Thoracic aorta (tissue), 2 donors: ENCODE results near the gene RTL10. TPM values are rescaled to one million over a fixed set of nuclear protein-coding genes. Genes with fewer than 3 reads are reported as not detected.

Experiments used
- ATAC-seq: fragments of 150-250 bp; one replicate; pipeline ENCODE4 v1.8.0; 2017; ENCODE audit warnings: low read depth; ENCODE audit not compliant: insufficient number of reproducible peaks, low FRiP score
- DNase-seq: peaks from one replicate; pipeline ENCODE4 v3.0.0-alpha.2; 2020; ENCODE audit warnings: low spot score
- H3K27ac ChIP-seq, 2 donors: fragments of 200-600 bp; sonication (generic); 1 replicate in 1 of 2; 2 replicates in 1 of 2; pipeline ENCODE4 v1.5.1; 2016; ENCODE audit warnings: mild to moderate bottlenecking in 2 of 2, moderate library complexity in 2 of 2
- H3K27me3 ChIP-seq: fragments of 200-600 bp; sonication (generic); replicated peaks from 2 replicates; pipeline ENCODE4 v1.6.0; 2016; ENCODE audit warnings: mild to moderate bottlenecking; ENCODE audit not compliant: insufficient read depth
- H3K36me3 ChIP-seq: fragments of 200-600 bp; sonication (generic); one replicate; pipeline ENCODE4 v1.5.1; 2016
- H3K4me1 ChIP-seq, 2 donors: fragments of 200-600 bp; sonication (generic); 1 replicate in 1 of 2; 2 replicates in 1 of 2; pipeline versions ENCODE4 v1.5.1 to v1.6.0; 2016; ENCODE audit warnings: low read depth in 2 of 2, mild to moderate bottlenecking in 1 of 2; ENCODE audit not compliant: control insufficient read depth in 1 of 2
- H3K4me3 ChIP-seq: fragments of 200-600 bp; sonication (generic); 2 replicates; pipeline ENCODE4 v1.5.1; 2016; ENCODE audit warnings: mild to moderate bottlenecking
- H3K9me3 ChIP-seq: fragments of 200-600 bp; sonication (generic); 2 replicates; pipeline ENCODE4 v1.5.1; 2016
- total RNA-seq, 2 donors: library from RNA; depleted of rRNA; stranded (reverse); fragments of >200 nt; gene quantifications; one replicate each; pipeline versions ENCODE4 v1.1.0 to v1.2.3, GENCODE V29; 2016
- TF ChIP-seq, protein P1 (sequence below): fragments of 200-600 bp; sonication (generic); IDR thresholded peaks from one replicate; pipeline ENCODE4 v1.5.1; 2019; ENCODE audit warnings: antibody characterized with exemption

Gene RTL10
- total RNA-seq, 2 donors from 2014 or later, result 11.8 to 17.2 TPM

DNA sequence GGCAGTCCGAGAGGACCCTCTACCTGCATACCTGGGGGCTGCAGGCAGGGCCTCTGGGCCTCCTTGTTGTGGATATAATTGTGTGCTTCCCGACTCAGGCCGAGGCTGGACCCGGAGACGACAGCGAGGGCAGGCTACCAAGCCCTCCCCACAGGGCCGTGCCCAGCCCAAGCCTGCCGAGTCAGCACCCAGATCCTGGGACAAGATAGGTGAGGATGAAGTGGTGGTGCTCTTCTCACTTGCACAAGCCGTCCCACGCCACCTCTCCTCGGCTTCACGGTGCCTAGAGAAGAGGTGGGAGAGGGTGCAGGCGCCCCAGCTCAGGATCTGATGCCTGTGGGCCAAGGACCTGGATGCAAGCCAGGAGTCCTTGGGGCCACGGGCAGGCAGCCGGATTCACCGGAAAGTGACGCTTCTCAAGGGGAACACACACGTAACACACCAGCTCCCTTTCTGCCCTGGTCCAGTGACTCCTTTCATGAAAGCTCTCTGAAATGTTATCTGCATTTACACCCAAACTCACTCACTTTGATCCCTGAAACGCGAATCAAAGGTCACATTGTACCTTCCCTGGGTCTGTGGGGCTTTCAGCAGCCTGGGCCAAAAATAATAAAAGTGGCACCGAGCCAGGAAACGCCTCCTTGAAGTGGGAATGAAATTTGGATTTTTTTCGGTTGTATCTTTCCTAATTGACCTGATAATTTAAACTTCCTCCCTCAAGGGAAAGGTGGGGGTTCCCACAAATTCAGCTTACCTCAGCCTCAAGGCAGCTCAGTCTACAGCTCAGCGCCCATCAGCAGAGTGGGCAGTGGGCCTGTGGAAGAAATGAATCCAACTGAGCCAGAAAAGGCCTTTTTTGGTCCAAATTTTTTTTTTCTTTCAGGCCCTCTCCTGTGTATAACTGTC is 1.1 kb upstream of the RTL10 start:
- H3K27me3 ChIP-seq, result no peaks in the 10 kb centered on the region
- TF ChIP-seq, protein P1, sequence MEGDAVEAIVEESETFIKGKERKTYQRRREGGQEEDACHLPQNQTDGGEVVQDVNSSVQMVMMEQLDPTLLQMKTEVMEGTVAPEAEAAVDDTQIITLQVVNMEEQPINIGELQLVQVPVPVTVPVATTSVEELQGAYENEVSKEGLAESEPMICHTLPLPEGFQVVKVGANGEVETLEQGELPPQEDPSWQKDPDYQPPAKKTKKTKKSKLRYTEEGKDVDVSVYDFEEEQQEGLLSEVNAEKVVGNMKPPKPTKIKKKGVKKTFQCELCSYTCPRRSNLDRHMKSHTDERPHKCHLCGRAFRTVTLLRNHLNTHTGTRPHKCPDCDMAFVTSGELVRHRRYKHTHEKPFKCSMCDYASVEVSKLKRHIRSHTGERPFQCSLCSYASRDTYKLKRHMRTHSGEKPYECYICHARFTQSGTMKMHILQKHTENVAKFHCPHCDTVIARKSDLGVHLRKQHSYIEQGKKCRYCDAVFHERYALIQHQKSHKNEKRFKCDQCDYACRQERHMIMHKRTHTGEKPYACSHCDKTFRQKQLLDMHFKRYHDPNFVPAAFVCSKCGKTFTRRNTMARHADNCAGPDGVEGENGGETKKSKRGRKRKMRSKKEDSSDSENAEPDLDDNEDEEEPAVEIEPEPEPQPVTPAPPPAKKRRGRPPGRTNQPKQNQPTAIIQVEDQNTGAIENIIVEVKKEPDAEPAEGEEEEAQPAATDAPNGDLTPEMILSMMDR, result no peak
- peak; percentile 17 for ATAC-seq
- peaks cover 15 to 28% of the 10 kb centered on the region in 2 donors for H3K4me1 ChIP-seq
- H3K9me3 ChIP-seq, result no peaks in the 10 kb centered on the region
- H3K27ac ChIP-seq, result peak overlapping the region; percentile 89 to 90
- peaks cover 13% of the 10 kb centered on the region for H3K36me3 ChIP-seq
- peak overlapping the region; percentile 84 for H3K4me3 ChIP-seq
- DNase-seq, result no peak

DNA sequence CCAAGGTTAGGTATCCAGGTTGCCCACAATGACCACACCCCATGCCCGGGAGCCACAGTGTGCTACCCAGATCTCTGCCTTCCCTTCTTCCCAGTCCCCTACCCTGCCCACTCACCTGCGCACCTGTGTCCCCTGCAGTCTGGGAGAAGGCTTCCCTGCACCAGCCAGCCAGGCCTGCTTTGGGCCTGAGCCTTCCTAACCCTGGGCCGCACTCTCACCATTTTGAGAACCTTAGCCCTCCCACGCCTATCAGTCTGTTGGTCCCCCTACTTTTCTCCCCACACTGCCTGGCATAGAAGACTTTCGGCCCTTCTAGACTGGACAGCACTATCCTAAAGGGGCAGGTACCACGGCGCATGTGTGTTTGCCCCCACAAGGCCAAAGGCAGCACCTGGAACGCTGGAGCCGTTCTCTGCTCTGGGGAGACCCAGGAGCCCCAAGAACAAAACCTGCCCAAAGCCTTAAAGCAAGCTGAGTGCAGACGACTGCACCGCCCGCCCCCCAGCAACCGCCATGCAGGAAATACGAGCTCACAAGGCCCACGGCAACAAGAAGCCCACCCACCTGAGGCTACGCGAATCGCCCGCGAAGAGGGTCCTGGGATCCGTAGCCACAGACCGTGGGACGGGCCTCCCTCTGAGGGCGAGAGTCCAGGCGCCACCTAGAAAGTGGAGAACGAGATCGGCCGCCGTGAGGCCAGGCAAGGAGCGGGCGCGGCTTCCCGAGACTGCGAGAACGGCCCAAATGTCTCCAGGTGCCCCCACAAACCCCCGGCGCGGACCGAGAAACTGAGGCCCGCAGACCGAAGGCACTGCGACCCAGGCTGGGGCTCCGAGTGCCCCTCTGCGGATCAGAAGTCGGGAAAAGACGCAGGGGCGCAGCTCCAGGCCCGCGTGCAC is 546 bp downstream of the RTL10 start:
- H3K27ac ChIP-seq, result peak overlapping the region; percentile 53 to 89
- TF ChIP-seq, protein P1, result no peak
- H3K36me3 ChIP-seq, result peaks cover 18% of the 10 kb centered on the region
- H3K27me3 ChIP-seq, result no peaks in the 10 kb centered on the region
- no peak for DNase-seq
- no peaks in the 10 kb centered on the region for H3K9me3 ChIP-seq
- peak overlapping the region; percentile 84 for H3K4me3 ChIP-seq
- H3K4me1 ChIP-seq, result peaks cover 15 to 28% of the 10 kb centered on the region in 2 donors
- no peak for ATAC-seq

DNA sequence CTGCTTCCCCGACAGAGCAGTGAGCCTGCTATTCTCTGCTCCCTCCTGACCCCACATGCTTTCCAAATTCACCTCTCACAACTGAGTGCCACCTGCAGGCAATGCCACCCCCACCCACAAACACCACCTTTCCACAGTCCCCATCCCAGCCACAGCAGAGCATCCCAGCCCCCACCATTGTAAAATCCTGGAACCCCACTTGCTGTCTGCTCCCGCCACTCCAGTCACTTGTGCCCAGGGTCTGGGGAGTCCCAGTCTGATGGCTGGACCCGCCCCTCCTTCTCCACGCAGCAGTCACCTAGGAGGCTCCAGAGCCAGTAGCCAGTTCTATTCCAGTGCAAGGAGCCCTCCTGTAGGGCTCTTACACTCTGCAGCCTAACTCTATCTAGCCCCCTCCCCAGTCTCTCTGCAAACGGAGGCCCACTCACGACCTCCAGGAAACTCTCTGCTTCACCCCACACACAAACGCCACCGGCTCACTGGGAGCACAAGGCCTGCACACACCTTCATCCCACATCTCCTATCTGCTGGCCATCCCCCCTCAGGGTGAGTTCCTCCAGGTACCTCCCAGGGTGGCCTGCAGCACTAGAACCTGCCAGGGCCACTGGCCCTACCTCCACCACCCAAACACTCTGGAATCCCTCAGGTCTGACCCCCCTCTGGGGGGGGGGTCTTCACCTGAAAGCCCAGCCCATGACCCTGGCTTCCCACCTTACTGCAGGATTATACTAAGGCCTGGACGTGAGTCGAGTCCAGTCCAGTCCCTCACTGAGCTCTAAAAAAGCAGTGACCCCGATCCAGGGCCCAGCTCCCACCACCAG is 1.4 kb downstream of the RTL10 start:
- Histone ChIP-seq H3K4me1 (peaks cover 15 to 28% of the 10 kb centered on the region in 2 donors), H3K9me3 (no peaks in the 10 kb centered on the region), H3K27me3 (no peaks in the 10 kb centered on the region), H3K27ac (peak overlapping the region in 1 of 2 donors; percentile 89), H3K36me3 (peaks cover 18% of the 10 kb centered on the region), H3K4me3 (peak overlapping the region; percentile 84)
- DNase-seq (no peak), ATAC-seq (no peak)
- TF ChIP-seq, protein P1, result no peak

DNA sequence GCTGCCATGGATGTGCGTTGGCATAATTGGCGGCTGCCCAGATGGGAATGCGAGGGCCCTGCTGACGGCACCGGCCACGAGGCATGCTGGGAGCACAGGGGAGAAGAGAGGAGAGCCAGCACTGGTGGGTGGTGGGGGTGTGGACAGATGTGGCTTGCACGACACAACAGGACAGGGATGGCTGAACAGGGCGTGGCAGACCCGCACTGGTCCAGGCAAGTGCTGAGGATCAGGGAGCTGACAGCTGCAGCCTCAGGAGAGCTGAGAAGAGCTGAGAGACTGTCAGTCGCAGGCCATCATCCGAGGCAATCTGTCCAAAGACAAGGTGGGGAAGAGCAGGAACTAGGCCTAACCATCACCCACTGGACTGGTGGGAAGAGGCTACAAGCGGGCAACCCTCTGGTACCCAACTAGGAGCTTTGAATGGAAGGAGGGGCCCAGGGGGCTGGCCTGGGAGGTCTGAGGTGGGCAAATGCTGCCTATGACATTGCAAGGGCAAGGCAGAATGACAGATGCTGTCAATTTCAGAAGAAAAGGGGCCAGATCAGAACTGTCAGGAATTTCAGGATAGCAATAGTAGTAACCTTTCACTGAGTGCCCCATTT is 2.4 kb downstream of the RTL10 start:
- no peak overlapping the region for H3K4me3 ChIP-seq
- DNase-seq (no peak), ATAC-seq (no peak)
- H3K27me3 ChIP-seq, result no peaks in the 10 kb centered on the region
- peaks cover 15 to 28% of the 10 kb centered on the region in 2 donors for H3K4me1 ChIP-seq
- H3K36me3 ChIP-seq, result peaks cover 18% of the 10 kb centered on the region
- TF ChIP-seq, protein P1, result no peak
- no peak overlapping the region for H3K27ac ChIP-seq
- H3K9me3 ChIP-seq, result no peaks in the 10 kb centered on the region
